DMS53 treated with DMSO at 0.1 percent for 48 hours (cell line): Measurements from ENCODE around the gene ROR1.

Experiments used
- DNase-seq: peaks from one replicate; lab custom pipeline; 2025; ENCODE audit not compliant: unreplicated experiment; lab: John Stamatoyannopoulos, UW

Gene ROR1

DNA sequence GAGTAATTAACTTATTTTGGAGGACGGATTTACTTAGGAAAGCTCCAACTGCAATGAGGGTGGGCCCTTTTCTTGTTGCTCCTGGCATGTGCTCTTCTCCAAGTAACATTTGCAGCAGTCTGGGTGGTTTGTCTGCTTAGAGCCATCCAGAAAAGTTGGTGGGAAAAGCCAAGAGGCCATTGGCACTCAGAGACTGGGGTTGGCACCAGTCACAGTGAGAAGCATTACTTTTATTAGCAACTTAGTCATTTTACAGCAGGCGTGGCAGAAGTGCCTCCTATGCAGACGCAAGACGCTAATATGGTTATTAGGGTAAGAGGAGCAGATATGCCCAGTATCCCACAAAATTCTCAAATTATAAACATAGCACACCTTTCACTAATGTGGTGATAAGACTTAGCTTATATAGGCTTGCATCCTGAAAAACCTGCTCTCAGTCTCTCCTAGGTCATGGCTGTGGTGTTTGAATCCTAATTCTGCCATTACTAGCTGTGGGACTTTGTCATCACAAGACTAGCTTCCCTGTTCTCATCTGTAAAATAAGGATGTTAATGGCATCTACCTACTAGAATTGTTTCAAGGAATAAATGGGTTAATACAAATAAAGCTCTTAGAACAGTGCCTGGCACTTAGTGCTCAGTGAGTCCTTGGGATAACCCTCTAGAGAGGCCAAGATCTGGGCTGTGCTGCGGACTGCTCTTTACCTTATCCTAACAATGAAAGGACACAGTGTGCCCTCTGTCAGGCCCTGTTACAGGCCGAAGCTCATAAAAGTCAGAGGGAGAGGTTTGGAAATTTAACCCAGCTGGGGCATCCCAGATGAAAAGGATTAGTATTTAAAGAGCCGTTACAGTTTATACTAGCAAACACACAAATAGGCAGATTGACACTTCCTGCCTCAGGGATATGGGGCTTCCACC, 154.6 kb downstream of the ROR1 start:
- DNase-seq = no peak

DNA sequence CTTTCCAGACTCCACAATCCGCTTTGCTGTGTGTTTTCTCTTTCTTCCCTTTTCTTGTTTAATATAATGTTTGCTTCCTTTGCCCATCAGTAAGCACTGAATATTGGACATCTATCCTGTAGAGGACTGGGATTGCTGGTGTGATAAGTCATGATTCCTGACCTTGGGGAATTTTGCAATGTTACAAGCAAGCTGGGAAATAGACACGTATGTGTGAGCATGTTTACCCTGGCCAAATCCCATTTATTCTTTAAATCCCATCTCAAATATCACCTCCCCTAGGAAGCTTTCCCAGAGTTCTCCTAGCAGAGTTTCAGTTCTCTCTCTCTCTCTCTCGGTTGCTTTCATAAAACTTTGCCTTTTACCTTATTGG, 155.3 kb downstream of the ROR1 start:
- DNase-seq = no peak

DNA sequence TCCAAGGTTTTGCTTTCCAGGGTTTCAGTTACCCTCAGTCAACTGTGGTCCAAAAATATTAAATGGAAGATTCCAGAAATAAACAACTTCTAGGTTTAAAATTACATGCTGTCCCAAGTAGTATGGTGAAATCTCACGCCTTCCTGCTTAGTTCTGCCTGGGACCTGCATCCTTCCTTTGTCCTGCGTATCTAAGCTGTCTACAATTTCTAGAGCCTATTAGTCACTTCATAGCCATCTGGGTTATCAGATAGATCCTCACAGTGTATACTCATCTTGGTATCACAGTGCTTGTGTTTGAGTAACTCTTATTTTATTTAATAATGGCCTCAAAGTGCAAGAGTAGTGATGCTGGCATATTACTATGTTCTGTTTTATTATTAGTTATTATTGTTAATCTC, 157.7 kb downstream of the ROR1 start:
- DNase-seq = no peak

DNA sequence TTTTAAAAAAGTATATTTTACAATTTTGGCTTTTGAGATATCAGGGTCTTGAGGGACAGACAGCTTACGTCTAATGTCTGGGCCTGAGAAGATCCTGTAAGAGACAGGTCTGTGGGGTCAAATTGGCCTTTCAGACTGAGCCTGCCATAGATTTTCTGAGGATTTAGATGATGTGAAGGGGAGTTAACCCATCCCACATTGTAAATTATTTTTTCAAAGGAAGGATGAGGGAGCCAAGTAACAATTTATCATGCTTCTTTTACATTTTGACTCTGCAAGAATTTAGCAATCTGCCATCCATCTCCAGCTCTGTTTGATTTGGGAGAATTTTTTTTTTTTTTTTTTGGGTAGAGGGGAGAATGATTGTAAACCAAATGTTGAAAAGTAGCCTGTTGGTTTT, 160.9 kb downstream of the ROR1 start:
- DNase-seq = no peak

DNA sequence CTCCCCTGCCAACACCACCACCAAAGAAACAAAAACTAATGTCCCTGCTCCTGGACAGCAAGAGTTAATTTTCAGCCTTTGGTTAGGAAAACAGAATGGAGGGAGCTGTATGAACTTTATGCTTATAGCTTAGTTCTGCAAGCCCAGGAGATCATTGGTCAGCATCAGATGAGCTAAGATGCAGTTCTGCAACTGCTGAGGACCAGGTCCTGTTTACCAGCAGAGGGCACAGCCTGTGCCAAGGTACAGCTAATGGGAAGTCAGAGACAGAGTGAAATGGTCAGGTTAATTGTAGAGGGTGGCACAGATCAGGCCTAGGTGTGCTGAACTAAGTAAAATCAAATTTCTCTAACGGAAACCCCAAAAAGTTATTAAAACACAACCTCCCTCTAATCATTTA, 161.3 kb downstream of the ROR1 start:
- peak; percentile 28 for DNase-seq

DNA sequence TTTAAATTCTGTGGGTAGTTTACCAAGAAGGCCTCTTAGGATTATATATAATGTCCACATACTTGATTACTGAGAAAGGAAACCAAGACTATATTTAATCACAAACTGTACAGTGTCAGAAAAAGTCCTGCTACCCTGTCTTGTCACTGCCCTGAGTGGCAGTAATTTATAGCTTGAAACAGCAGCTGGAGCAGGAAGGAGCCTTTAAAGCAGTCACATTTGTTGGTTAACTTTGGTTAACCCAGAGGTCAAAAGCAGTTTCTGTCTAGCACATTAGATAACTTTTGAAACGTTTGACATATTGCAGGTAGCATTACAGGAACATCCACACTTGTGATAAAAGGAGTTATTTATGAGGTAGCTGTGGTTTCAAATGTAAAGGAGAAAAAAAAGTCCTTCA, 161.7 kb downstream of the ROR1 start:
- DNase-seq = no peak

DNA sequence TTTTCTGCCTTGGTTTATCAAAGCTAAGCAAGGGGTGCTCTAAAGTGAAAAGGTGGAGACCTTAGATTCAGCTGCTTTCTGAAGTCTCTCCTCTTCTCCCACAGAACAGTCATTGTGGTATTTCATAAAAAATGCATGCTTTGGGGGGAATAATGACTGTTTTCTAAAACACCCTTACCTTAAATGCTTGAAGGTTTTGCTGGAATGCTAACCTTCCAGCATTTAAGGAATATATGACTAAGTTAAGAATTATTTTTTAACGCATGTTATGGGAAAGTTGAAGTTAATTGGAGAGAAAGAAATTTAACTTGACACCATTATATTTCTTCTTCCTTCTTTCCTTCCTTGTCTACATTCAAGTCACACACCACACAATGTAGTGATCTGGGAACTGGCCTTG, 162.5 kb downstream of the ROR1 start:
- DNase-seq = no peak

DNA sequence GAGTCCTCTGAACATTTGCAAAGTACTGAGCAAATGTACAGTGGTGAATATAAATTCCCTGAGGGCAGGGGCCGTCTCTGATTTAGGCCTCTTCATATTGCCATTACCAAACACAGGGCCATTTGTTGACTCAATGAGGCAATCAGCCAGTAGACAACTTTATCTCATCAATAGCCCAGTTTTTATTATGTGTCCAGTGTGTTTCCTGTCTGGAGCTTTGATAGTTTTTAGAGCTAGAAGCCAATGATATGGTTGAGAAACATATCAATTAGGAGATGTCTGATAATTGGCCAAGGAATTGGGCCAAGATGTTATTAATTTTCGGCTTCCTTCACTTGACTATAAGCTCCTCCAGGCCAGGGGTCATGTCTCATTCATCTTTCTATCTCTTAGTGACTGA, 163.0 kb downstream of the ROR1 start:
- no peak for DNase-seq

DNA sequence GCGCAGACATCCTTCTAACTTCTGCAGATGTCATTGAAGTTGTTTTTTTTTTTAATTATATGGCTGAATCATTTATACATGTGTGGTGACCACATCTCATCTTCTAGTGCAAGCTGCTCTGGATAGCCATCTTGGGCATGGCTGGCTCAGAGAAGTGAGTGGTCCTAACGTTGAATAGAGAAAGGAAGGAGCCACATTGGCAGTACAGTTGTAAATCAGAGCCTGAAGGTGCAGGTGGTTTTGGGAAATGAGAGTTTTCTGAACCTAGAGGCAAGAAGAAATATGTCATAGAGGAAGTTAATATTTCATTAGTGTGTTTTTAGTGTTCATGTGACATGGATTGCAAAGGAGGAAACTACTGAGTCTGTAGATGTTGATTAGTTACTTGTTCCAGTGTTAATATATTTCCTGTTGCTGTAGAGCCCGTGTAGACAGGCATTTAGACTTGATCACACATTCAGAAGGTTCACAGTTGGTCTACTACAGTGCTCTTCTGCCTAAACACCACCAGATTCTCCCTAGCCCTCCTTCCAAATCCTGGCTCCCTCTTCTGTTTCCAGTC, 163.7 kb downstream of the ROR1 start:
- no peak for DNase-seq

DNA sequence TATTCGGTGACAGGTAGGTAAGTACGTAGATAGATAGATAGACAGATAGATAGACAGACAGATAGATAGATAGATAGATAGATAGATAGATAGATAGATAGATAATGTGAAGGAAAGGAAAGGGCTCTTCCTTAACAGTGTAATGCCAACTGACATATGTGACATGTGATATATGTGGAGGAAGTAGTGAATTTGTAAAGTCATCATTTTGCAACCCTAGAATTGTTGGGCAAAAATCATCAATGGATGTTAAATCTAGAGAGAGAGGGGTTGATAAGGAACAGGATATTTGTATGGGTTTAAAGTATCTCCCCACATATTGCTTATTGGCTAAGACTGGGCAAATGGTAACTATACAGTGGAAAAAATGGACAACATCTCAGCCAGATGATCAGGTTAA, 166.6 kb downstream of the ROR1 start:
- DNase-seq = no peak

DNA sequence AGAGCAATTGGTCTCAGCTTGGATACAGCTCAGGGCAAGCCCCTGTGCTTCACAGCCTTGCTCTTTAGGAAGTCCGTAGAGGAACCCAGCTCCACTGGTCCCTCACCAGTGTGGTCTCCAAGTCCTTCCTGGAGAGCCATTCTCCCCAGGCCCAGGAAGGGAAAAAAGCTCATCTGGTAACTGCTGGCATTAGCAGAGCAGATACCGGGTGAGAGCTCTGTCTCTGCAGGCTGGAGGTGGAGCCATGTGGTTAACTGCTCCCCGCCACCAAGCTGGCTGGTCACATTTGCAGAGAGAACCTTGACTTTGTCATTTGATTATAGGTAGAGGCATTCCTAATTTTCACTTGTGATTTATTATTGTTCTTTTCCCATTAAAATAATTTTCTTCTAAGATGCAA, 169.6 kb downstream of the ROR1 start:
- DNase-seq = no peak

DNA sequence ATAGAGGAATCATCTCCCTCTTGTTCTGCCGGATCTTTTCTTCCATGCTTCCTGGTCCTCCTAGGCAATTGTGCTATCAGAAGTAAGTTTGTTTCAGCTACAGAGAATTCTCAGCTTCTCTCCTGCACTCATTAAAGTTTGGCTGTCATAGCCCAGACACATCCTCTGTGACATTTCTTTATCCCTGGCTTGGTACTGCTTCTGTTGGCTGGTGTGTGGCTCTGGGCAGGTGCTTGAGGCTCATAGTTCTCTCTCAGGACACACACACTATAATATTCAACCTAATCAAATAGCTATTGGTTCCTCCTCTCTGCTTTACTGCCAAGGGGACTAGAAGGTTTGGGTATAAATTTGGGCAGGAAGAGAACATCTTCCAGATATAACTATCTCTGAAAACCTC, 172.1 kb downstream of the ROR1 start:
- DNase-seq = no peak

DNA sequence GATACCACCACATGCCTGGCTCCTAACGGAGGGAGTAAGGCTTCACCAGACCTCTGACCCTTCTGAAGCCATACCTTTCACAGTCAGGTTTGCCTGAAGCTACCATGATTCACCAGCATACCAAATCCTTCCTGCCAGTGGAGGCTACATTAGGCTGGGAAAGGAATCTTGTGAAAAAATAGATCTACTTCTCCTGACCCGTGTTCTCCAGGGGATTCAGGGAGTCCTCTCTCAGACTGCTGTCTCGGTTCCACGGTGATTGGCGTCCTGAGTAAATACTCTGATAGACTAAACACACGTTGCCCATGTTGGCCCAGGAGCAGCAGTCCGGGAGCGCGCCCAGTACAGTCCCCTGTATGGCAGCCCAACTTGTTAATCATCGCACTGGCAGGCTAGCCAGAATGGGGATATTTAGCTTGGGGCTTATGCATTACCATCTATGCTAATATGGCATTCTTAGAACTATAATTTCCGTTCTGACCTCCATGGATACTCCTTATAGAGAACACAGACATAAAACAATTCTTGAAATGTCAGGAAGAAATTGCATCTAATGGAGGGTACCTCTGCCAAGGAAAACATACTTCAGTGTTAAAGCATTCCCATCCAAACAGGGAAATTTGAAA, 173.2 kb downstream of the ROR1 start:
- DNase-seq = no peak

DNA sequence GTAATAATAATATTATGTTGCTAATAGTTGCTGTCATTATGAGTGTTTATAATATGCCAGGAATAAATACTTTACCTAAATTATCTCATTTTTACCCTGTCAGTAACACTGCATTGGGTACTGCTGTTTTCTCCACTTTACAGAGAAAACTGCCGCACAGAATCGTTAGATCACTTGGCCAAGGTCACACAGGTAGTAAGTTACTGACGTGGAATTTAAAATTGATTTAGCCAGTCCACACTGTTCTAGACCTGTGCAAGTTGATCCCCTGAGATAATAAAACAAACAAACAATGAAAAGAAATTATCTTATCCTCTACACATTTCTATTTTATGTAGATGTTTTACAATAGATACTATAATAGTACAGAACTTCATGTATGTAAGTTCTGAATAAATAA, 174.1 kb downstream of the ROR1 start:
- DNase-seq = no peak

DNA sequence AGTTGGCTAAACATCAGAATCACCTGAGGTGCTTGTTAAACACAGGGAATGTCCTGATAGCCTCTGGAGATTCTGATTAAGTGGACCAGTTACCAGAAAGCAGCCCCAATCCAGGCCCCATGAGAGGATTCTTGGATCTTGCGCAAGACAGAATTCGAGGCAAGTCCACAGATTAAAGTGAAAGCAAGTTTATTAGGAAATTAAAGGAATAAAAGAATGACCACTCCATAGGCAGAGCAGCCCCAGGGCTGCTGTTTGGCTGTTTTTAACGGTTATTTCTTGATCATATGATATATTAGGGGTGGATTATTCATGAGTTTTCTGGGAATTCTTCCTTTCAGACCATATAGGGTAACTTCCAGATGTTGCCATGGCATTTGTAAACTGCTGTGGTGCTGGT, 176.2 kb downstream of the ROR1 start:
- DNase-seq = no peak

DNA sequence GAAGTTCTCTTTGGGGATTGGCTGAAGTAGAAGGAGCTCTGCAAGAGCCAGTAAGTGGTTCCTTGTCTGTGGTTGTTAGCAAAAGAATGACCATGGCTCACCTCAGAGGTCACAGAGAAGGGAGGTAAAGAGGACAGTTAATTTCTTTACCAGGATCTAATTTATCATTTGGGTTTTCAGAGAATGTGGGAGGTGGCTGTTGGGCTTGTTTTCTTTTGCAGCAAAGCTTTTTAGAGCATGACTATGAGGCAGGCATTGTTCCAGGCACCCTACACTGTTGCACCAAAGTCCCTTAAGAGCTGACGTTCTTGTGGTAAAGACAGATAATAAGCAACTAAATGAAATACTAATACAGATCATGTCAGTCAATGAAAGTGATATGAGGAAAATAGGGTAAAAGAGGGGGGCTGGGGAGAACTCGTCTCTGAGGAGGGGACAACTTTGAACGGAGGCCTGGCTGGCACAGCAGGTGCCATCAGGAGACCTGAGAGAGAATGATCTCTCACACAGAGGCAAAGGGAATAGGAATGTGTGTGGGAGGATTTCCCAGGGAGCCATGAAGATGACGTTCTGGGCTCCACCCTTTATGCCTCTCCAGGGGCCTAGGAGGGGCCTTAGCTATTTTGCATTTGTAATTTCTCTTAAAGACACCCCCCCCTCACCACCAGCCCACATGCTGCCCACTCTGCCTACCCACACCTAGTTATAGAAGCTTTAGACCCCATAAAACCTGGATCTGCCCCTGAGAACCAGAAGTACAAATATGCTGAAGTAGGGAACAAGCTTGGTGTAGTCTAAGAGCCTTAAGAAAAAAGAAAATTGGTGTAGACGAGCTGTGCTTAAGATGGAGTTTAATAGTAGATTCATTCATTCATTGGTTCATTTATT, 177.5 kb downstream of the ROR1 start:
- no peak for DNase-seq

DNA sequence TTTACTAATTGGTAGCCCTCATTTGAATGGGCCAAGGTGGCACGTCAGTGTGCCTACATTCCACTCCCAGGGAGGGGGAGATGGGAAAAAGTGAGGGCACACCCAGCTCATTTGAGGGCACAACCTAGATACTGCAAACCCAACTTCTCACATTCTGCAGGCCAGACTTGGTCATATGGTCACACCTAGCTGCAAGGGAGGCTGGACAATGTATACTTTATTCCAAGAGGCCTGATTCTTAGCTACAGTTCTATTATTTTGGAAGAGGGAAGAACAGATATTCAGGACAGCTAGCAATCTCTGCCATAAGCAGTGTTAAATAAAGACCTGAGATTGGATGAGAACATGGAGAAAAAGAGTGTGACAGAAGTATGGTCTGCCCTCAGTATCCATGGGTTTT, 180.4 kb downstream of the ROR1 start:
- DNase-seq = no peak

DNA sequence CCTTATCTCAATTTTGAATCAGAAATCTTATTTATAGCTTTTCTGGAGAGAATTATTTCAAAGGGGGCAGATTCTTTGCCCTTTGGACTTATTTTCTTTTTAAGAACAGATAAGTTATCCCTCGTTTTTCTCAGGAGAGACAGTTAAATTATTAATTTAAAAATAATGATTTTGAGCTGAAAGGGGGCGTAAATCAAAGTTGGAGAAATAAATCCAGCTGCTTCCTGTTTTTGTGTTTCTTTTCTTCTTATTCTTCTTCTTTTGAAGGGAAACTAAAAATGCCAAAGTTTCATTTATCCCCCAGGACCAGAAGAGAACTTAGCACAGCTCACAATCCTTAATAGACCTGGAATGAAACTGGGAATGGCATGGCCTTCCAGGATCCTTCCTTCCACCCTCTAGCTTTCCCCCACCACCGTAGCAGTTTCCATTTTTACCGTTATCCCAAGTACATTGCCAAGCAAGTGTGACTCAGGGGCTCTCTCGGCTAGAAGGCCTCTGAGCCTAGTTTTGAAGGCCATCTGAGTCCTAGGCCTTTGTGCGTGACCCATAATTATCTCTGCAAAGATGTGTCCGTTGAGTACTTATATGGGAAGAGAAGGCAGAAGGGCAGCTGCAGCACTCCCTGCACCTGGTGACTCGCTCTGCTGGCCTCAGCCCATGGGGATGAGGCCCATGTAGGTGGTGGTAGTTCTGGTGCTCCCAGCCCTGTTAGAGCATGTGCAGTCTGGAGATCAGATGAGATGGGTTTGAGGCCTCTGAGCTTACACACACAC, 181.7 kb downstream of the ROR1 start:
- DNase-seq = no peak

DNA sequence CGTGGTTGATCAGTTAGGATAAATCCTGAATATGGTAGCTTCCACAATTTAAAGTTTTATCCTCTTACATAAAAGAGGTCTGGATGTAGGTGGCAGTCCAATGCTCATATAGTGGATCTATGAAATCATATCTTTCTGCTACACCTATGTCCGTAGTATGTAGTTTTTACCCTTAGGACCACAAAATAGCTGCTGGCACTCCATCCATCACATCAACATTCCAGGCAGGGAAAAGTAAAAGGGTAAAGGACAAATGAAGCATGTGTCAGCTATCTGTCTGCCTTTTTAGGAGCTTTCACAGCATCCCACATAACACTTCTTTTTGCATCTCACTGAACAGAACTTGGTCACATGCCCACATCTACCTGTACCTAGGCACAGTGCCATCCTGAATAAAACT, 184.7 kb downstream of the ROR1 start:
- DNase-seq = no peak

DNA sequence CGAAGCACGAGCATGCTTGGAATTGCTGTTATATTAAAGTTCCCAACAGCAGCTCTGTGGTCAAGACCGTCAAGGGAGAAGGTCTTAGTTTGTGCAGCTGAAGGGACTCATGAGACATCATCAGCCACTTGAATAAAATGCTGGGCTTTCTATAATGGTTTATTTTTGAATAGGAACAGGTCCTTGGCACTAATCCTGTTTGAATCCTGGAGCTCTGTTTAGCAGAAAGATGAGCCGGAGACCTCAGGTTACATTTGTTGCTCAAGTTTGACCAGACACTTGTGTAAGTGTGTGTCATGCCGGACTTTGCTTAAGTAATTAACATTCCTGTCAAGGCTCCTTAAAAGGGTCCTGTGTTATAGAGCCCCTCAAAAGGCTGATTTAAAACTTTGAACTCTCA, 186.5 kb downstream of the ROR1 start:
- no peak for DNase-seq

DNA sequence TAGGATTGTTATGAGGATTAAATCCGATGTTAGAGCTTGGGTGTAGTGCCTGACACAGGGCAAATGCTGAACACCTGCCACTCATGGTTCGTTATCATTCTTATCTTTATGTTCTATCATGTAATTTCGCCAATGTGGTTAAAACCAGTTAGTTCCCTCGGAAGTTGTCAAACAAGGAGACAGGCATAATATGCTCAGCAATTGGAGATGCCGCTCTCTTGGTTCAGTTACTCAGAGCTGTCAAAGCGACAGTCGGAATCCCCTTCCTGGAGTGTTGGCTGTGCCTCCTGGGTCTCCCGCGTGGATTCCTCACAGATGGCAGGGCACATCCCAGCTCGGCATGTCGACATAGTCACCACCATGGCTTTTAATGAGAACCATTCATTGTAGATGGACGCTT, 192.2 kb downstream of the ROR1 start:
- no peak for DNase-seq
